ENCODE measurements around the gene ENTPD3.

Gene ENTPD3

GRCh38 chr3:40387001-40387894, at the start of gene ENTPD3:
Gene ENTPD3 (plus strand): TSS chr3:40387184. CDS start chr3:40388058, 874 bp downstream.
- DNase-seq, result peak in 1 of 2 experiments; percentile 61

- DNase-seq, result no peak
Measured at GRCh38 chr3:40339871-40340270, 47.1 kb upstream of the ENTPD3 start.

- DNase-seq, result no peak
Measured at GRCh38 chr3:40340541-40341170, 46.3 kb upstream of the ENTPD3 start.

- no peak for DNase-seq
Measured at GRCh38 chr3:40341671-40342070, 45.3 kb upstream of the ENTPD3 start.

GRCh38 chr3:40350529-40350928, 36.5 kb upstream of the ENTPD3 start:
- DNase-seq, result no peak

- DNase-seq, result no peak
Measured at GRCh38 chr3:40355410-40355809, 31.6 kb upstream of the ENTPD3 start.

- DNase-seq, result no peak
Measured at GRCh38 chr3:40358454-40358853, 28.5 kb upstream of the ENTPD3 start.

- DNase-seq, result no peak
Measured at GRCh38 chr3:40363674-40364073, 23.3 kb upstream of the ENTPD3 start.

GRCh38 chr3:40366203-40367162, 20.5 kb upstream of the ENTPD3 start:
- no peak for DNase-seq

GRCh38 chr3:40369716-40370115, 17.3 kb upstream of the ENTPD3 start:
- no peak for DNase-seq

- DNase-seq, result no peak
Measured at GRCh38 chr3:40377822-40378221, 9.2 kb upstream of the ENTPD3 start.

GRCh38 chr3:40379674-40380306, 7.2 kb upstream of the ENTPD3 start:
- DNase-seq, result no peak

- no peak for DNase-seq
Measured at GRCh38 chr3:40381904-40382616, 4.9 kb upstream of the ENTPD3 start.

GRCh38 chr3:40382617-40382979, 4.4 kb upstream of the ENTPD3 start:
- no peak for DNase-seq

- no peak for DNase-seq
Measured at GRCh38 chr3:40386213-40386612, 771 bp upstream of the ENTPD3 start.

- DNase-seq, result no peak
Measured at GRCh38 chr3:40387895-40388254, 891 bp downstream of the ENTPD3 start.

- DNase-seq, result no peak
Measured at GRCh38 chr3:40396406-40396805, 9.4 kb downstream of the ENTPD3 start.

GRCh38 chr3:40397129-40397528, 10.1 kb downstream of the ENTPD3 start:
- DNase-seq, result no peak

GRCh38 chr3:40397912-40398311, 10.9 kb downstream of the ENTPD3 start:
- no peak for DNase-seq

GRCh38 chr3:40398346-40398745, 11.4 kb downstream of the ENTPD3 start:
- DNase-seq, result peak in 1 of 2 experiments; percentile 31

- DNase-seq, result no peak
Measured at GRCh38 chr3:40404591-40405198, 17.7 kb downstream of the ENTPD3 start.

GRCh38 chr3:40407007-40407406, 20.0 kb downstream of the ENTPD3 start:
- no peak for DNase-seq
